Ascending aorta (tissue), 2 donors: Measurements from ENCODE around the gene ATF7. TPM values are rescaled to one million over a fixed set of nuclear protein-coding genes. Genes with fewer than 3 reads are reported as not detected.

ENCODE experiments used
- DNase-seq, 2 donors: peaks; one replicate each; pipeline ENCODE4 v3.0.0-alpha.2; 2019; ENCODE audit warnings: low spot score in 2 of 2
- H3K27ac ChIP-seq, 2 donors: fragments of 200-600 bp; sonication (generic); one replicate each; pipeline ENCODE4 v1.5.1; 2016 to 2017; ENCODE audit warnings: mild to moderate bottlenecking in 1 of 2
- H3K27me3 ChIP-seq: fragments of 200-600 bp; sonication (generic); one replicate; pipeline ENCODE4 v1.5.1; 2017
- H3K36me3 ChIP-seq, 2 donors: fragments of 200-600 bp; sonication (generic); one replicate each; pipeline ENCODE4 v1.5.1; 2016
- H3K4me1 ChIP-seq, 2 donors: fragments of 200-600 bp; sonication (generic); one replicate each; pipeline ENCODE4 v1.5.1; 2016 to 2017; ENCODE audit warnings: mild to moderate bottlenecking in 1 of 2
- H3K4me3 ChIP-seq, 2 donors: fragments of 200-600 bp; sonication (generic); one replicate each; pipeline ENCODE4 v1.5.1; 2016 to 2017; ENCODE audit warnings: mild to moderate bottlenecking in 1 of 2
- H3K9me3 ChIP-seq, 2 donors: fragments of 200-600 bp; sonication (generic); one replicate each; pipeline ENCODE4 v1.5.1; 2016
- CTCF ChIP-seq, 3 experiments: fragments of 200-600 bp in 2 of 3; fragments of 450-650 bp in 1 of 3; sonication (generic) in 2 of 3; IDR thresholded peaks; one replicate each; pipeline ENCODE4 v1.5.1; 2016 to 2019; ENCODE audit warnings: antibody characterized with exemption in 3 of 3, mild to moderate bottlenecking in 1 of 3, moderate library complexity in 1 of 3
- intact Hi-C: fragments of 100-400 bp; cut with DNase I; formaldehyde crosslinking; loops from one replicate; pipeline ENCODE4 v1.15.1; 2023
- total RNA-seq: library from RNA; depleted of rRNA; stranded (reverse); fragments of >200 nt; gene quantifications from one replicate; pipeline ENCODE4 v1.1.0, GENCODE V29; 2016

The ATF7 gene
- total RNA-seq, 1 donor from 2014 or later = 67.6 TPM

- Histone ChIP-seq H3K4me1 (no peaks in the 10 kb centered on the region), H3K9me3 (no peaks in the 10 kb centered on the region), H3K27me3 (no peaks in the 10 kb centered on the region), H3K36me3 (peaks cover 94 to 100% of the 10 kb centered on the region in 2 donors), H3K4me3 (no peak overlapping the region), H3K27ac (no peak overlapping the region)
- TF ChIP-seq CTCF (IDR thresholded peaks at IDR 0.05) = no peak
- intact Hi-C loops = no loop called here
- no peak for DNase-seq
Observed at GRCh38 chr12:53467880-53468279, 158.3 kb downstream of the ATF7 start.

GRCh38 chr12:53467082-53467481, 159.1 kb downstream of the ATF7 start:
- no peak overlapping the region for H3K27ac ChIP-seq
- H3K9me3 ChIP-seq = no peaks in the 10 kb centered on the region
- H3K4me3 ChIP-seq = no peak overlapping the region
- no peak for TF ChIP-seq CTCF (IDR thresholded peaks at IDR 0.05)
- H3K27me3 ChIP-seq = no peaks in the 10 kb centered on the region
- H3K4me1 ChIP-seq = no peaks in the 10 kb centered on the region
- intact Hi-C loops = no loop called here
- no peak for DNase-seq
- H3K36me3 ChIP-seq = peaks cover 99 to 100% of the 10 kb centered on the region in 2 donors

- Histone ChIP-seq H3K36me3 (peaks cover 99 to 100% of the 10 kb centered on the region in 2 donors), H3K27me3 (no peaks in the 10 kb centered on the region), H3K4me1 (no peaks in the 10 kb centered on the region), H3K9me3 (no peaks in the 10 kb centered on the region), H3K4me3 (no peak overlapping the region), H3K27ac (no peak overlapping the region)
- intact Hi-C loops = no loop called here
- DNase-seq = no peak
- TF ChIP-seq CTCF (IDR thresholded peaks at IDR 0.05) = no peak
Observed at GRCh38 chr12:53466640-53467039, 159.5 kb downstream of the ATF7 start.

DNA sequence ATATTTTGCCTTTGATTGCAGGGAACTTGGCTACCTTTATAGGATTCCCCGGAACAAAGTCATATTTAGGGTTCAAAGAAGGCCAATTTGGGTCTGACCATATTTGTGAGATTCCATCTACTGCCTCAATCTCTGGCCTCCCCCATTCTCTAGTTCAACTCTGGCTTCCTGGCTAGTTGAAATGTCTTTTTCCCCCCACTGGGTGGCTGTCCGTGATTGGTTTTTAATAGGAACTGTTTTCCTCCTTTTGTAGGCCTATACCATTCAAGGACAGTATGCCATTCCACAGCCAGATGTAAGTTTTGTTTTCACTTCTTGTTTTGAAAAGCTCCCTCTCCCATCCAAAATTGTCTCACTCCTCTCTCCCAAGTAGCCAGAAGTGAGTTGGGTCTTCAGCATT, 160.5 kb downstream of the ATF7 start:
- no peak for TF ChIP-seq CTCF (IDR thresholded peaks at IDR 0.05)
- H3K36me3 ChIP-seq = peaks cover 100% of the 10 kb centered on the region in 2 donors
- DNase-seq = no peak
- H3K4me3 ChIP-seq = no peak overlapping the region
- no peaks in the 10 kb centered on the region for H3K9me3 ChIP-seq
- intact Hi-C loops = no loop called here
- no peak overlapping the region for H3K27ac ChIP-seq
- H3K4me1 ChIP-seq = no peaks in the 10 kb centered on the region
- H3K27me3 ChIP-seq = no peaks in the 10 kb centered on the region

GRCh38 chr12:53464685-53465418, 161.3 kb downstream of the ATF7 start:
- H3K36me3 ChIP-seq = peaks cover 100% of the 10 kb centered on the region in 2 donors
- no peaks in the 10 kb centered on the region for H3K27me3 ChIP-seq
- no peak for TF ChIP-seq CTCF (IDR thresholded peaks at IDR 0.05)
- DNase-seq = no peak
- no peaks in the 10 kb centered on the region for H3K9me3 ChIP-seq
- no peak overlapping the region for H3K27ac ChIP-seq
- no peaks in the 10 kb centered on the region for H3K4me1 ChIP-seq
- no peak overlapping the region for H3K4me3 ChIP-seq
- intact Hi-C loops = no loop called here
